GM12878 (cell line): ENCODE results near the gene ETFRF1. TPM values are rescaled to one million over a fixed set of nuclear protein-coding genes. Genes with fewer than 3 reads are reported as not detected.

Source experiments
- ATAC-seq: fragments of 200-7000 bp; cut with Tn5 transposase; 3 replicates; pipeline ENCODE4 v1.9.1; 2020; ENCODE audit warnings: mild to moderate bottlenecking, moderate library complexity
- BruUV-seq: library from RNA; stranded (reverse); fragments of 400-500 nt; replicated peaks from 2 replicates; lab custom pipeline; 2021; lab: Mats Ljungman, UMichigan
- CTCF ChIA-PET: fragments of 300-600 bp; sonication (Branson Sonifier 250); formaldehyde crosslinking; extraction: SDS; loops from one replicate; lab custom pipeline; 2021; ENCODE audit warnings: inconsistent platforms; lab: Yijun Ruan, JAX
- POLR2A ChIA-PET: fragments of 350-600 bp; formaldehyde crosslinking; extraction: SDS; loops from one replicate; lab custom pipeline; 2021; ENCODE audit warnings: inconsistent platforms; lab: Charles Lee
- RAD21 ChIA-PET: fragments of 300-600 bp; sonication (Branson Sonifier 250); formaldehyde crosslinking; loops from one replicate; lab custom pipeline; 2023; ENCODE audit warnings: antibody characterized with exemption; ENCODE audit not compliant: unreplicated experiment; lab: Charles Lee
- SMC1A ChIA-PET: fragments of 300-600 bp; sonication (Branson Sonifier 250); formaldehyde crosslinking; loops from one replicate; lab custom pipeline; 2023; ENCODE audit not compliant: unreplicated experiment, uncharacterized antibody; lab: Charles Lee
- DNase-seq: peaks from one replicate; pipeline ENCODE4 v3.0.0-alpha.2; 2011; ENCODE audit warnings: low read depth, low spot score
- FAIRE-seq: peaks from 3 replicates; lab custom pipeline; 2011; peaks lifted over from hg19 to GRCh38; lab: Jason Lieb, UNC
- H2AFZ ChIP-seq: 2 replicates; pipeline ENCODE4 v1.6.0; 2011; ENCODE audit warnings: low read depth, low read length, control low read depth; ENCODE audit not compliant: control insufficient read depth
- H3K27ac ChIP-seq: 2 replicates; pipeline ENCODE4 v1.5.1; 2011; ENCODE audit warnings: control low read depth; ENCODE audit not compliant: control insufficient read depth, insufficient read depth
- H3K27me3 ChIP-seq, 2 experiments: replicated peaks in 1 of 2; 2 replicates each; pipeline versions ENCODE4 v1.6.0 to v1.6.1; 2011; ENCODE audit warnings: low read length in 1 of 2; ENCODE audit not compliant: control insufficient read depth in 2 of 2, insufficient read depth in 2 of 2
- H3K36me3 ChIP-seq, 2 experiments: 2 replicates each; pipeline ENCODE4 v1.5.1; 2011; ENCODE audit warnings: low read length in 1 of 2; ENCODE audit not compliant: control insufficient read depth in 2 of 2, insufficient read depth in 2 of 2
- H3K4me1 ChIP-seq: 2 replicates; pipeline ENCODE4 v1.6.1; 2011; ENCODE audit warnings: mild to moderate bottlenecking, low read length, moderate library complexity, mixed read lengths; ENCODE audit not compliant: control insufficient read depth, insufficient read depth
- H3K4me2 ChIP-seq: 2 replicates; pipeline ENCODE4 v1.6.0; 2011; ENCODE audit warnings: control low read depth; ENCODE audit not compliant: control insufficient read depth, insufficient read depth
- H3K4me3 ChIP-seq: fragments of 200-600 bp; sonication (generic); 2 replicates; pipeline ENCODE4 v1.5.1; 2016
- H3K79me2 ChIP-seq: 2 replicates; pipeline ENCODE4 v1.6.0; 2011; ENCODE audit warnings: low read length; ENCODE audit not compliant: control insufficient read depth, insufficient read depth
- H3K9ac ChIP-seq: 2 replicates; pipeline ENCODE4 v1.8.0; 2011; ENCODE audit warnings: low read length, control low read depth, mixed read lengths; ENCODE audit not compliant: control insufficient read depth, insufficient read depth
- H3K9me3 ChIP-seq: replicated peaks from 3 replicates; pipeline ENCODE4 v1.5.1; 2011; ENCODE audit warnings: mild to moderate bottlenecking, low read length; ENCODE audit not compliant: control insufficient read depth, insufficient read depth
- H4K20me1 ChIP-seq: 2 replicates; pipeline ENCODE4 v1.6.0; 2011; ENCODE audit not compliant: control insufficient read depth, insufficient read depth
- CBX3 ChIP-seq: fragments of 200-600 bp; sonication (generic); IDR thresholded peaks from 2 replicates; pipeline ENCODE4 v1.6.1; 2016; ENCODE audit warnings: low read depth, borderline replicate concordance
- CEBPB ChIP-seq, 2 experiments: fragments of 150-350 bp in 1 of 2; IDR thresholded peaks; 2 replicates each; pipeline ENCODE4 v1.6.1; 2012 to 2014; ENCODE audit warnings: low read depth in 2 of 2, low read length in 2 of 2, borderline replicate concordance in 1 of 2, inconsistent platforms in 1 of 2
- CHD4 ChIP-seq: fragments of 200-600 bp; sonication (generic); IDR thresholded peaks from 2 replicates; pipeline ENCODE4 v1.6.1; 2016; ENCODE audit warnings: mild to moderate bottlenecking
- GATAD2B ChIP-seq: fragments of 450-650 bp; conservative IDR thresholded peaks from 2 replicates; pipeline ENCODE4 v1.6.1; 2017; ENCODE audit warnings: low read depth, mild to moderate bottlenecking, moderate library complexity
- JUND ChIP-seq: IDR thresholded peaks from 2 replicates; pipeline ENCODE4 v1.6.1; 2012; ENCODE audit warnings: low read depth, mild to moderate bottlenecking, low read length, improper control_type of control experiment, moderate library complexity
- MTA2 ChIP-seq: fragments of 450-650 bp; IDR thresholded peaks from 2 replicates; pipeline ENCODE4 v1.6.1; 2016; ENCODE audit warnings: low read depth, mild to moderate bottlenecking, moderate library complexity
- MYC ChIP-seq: IDR thresholded peaks from 2 replicates; pipeline ENCODE4 v1.6.1; 2011; ENCODE audit warnings: mild to moderate bottlenecking, low read length, moderate library complexity, inconsistent platforms; ENCODE audit not compliant: insufficient read depth, insufficient replicate concordance, insufficient read length, severe bottlenecking
- NR2C1 ChIP-seq: fragments of 450-650 bp; IDR thresholded peaks from 2 replicates; pipeline ENCODE4 v1.6.1; 2017; ENCODE audit warnings: antibody characterized with exemption, mild to moderate bottlenecking, moderate library complexity
- PAX5 ChIP-seq: IDR thresholded peaks from 2 replicates; pipeline ENCODE4 v1.6.1; 2011; ENCODE audit warnings: low read depth, low read length, borderline replicate concordance
- POLR2AphosphoS5 ChIP-seq: IDR thresholded peaks from 2 replicates; pipeline ENCODE4 v1.6.1; 2011; ENCODE audit warnings: mild to moderate bottlenecking, low read length, inconsistent platforms
- RB1 ChIP-seq: fragments of 450-650 bp; formaldehyde crosslinking; IDR thresholded peaks from 2 replicates; pipeline ENCODE4 v1.6.1; 2017; ENCODE audit warnings: mild to moderate bottlenecking, borderline replicate concordance
- RCOR1 ChIP-seq: conservative IDR thresholded peaks from 2 replicates; pipeline ENCODE4 v1.6.1; 2012; ENCODE audit warnings: low read depth, low read length, improper control_type of control experiment
- RELA ChIP-seq: fragments of 450-650 bp; IDR thresholded peaks from 2 replicates; pipeline ENCODE4 v1.8.0; 2014; ENCODE audit warnings: borderline replicate concordance; ENCODE audit not compliant: partially characterized antibody
- SKIL ChIP-seq: fragments of 450-650 bp; IDR thresholded peaks from 2 replicates; pipeline ENCODE4 v1.6.1; 2017; ENCODE audit warnings: mild to moderate bottlenecking, low read depth, inconsistent platforms; ENCODE audit not compliant: poor library complexity, severe bottlenecking
- SUZ12 ChIP-seq: fragments of 200-600 bp; sonication (generic); IDR thresholded peaks from one replicate; pipeline ENCODE4 v1.6.1; 2018; ENCODE audit warnings: antibody characterized with exemption, mild to moderate bottlenecking; ENCODE audit not compliant: unreplicated experiment
- TARDBP ChIP-seq: IDR thresholded peaks from 2 replicates; pipeline ENCODE4 v1.6.1; 2016; ENCODE audit warnings: borderline replicate concordance
- YBX1 ChIP-seq: fragments of 450-650 bp; IDR thresholded peaks from 2 replicates; pipeline ENCODE4 v1.6.1; 2016; ENCODE audit warnings: antibody characterized with exemption
- ZBED1 ChIP-seq: IDR thresholded peaks from 2 replicates; pipeline ENCODE4 v1.6.1; 2016; ENCODE audit warnings: borderline replicate concordance
- WGBS: methylation state at CpG from one replicate; pipeline ENCODE4 v1.1.6; 2016; ENCODE audit warnings: low lambda C conversion rate; ENCODE audit not compliant: insufficient replicate concordance, insufficient coverage; ENCODE audit errors: missing lambda C conversion rate; 5-methylcytosine and 5-hydroxymethylcytosine counted together
- in situ Hi-C: fragments of 300-500 bp; cut with MboI; formaldehyde crosslinking; loops from 9 replicates; pipeline ENCODE4 v1.14.3; 2018; ENCODE audit warnings: mixed read lengths
- intact Hi-C: fragments of 100-400 bp; cut with micrococcal nuclease; formaldehyde crosslinking; loops from one replicate; pipeline ENCODE4 v1.14.2; 2022; ENCODE audit not compliant: unreplicated experiment
- polyA plus RNA-seq, 11 experiments: library from polyadenylated mRNA; depleted of rRNA in 4 of 11; unstranded in 6 of 11; stranded (reverse) in 5 of 11; fragments of >200 nt; fragmentation: Nextera tagmentation in 4 of 11; fragmentation: Illumina TruSeq in 1 of 11; extraction: Ambion mirVana in 4 of 11; extraction: Trizol in 1 of 11; gene quantifications; 1 replicate in 1 of 11; 2 replicates in 10 of 11; pipeline versions ENCODE4 v1.2.1 to v1.2.3, GENCODE V29; 2011 to 2016; ENCODE audit warnings: inconsistent platforms in 2 of 11, missing spikeins in 2 of 11, low read depth in 1 of 11
- total RNA-seq, 4 experiments: library from RNA; depleted of rRNA in 3 of 4; stranded (reverse); fragments of >200 nt in 3 of 4; fragmentation: Illumina TruSeq in 1 of 4; extraction: Trizol in 1 of 4; gene quantifications; 2 replicates each; pipeline versions ENCODE4 v1.2.1 to v1.2.3, GENCODE V29; 2013 to 2021
- TF ChIP-seq, protein P1 (sequence below): fragments of 450-650 bp; formaldehyde crosslinking; IDR thresholded peaks from 2 replicates; pipeline ENCODE4 v1.5.0; 2022; ENCODE audit warnings: mild to moderate bottlenecking, missing genetic modification characterization

The ETFRF1 gene
- total and polyA plus RNA-seq, 10 of the 15 experiments (the other 5 are each of a cell fraction or from before 2014, with no cell fraction given) = 9.9 to 59.6 (median 26.2) TPM

DNA sequence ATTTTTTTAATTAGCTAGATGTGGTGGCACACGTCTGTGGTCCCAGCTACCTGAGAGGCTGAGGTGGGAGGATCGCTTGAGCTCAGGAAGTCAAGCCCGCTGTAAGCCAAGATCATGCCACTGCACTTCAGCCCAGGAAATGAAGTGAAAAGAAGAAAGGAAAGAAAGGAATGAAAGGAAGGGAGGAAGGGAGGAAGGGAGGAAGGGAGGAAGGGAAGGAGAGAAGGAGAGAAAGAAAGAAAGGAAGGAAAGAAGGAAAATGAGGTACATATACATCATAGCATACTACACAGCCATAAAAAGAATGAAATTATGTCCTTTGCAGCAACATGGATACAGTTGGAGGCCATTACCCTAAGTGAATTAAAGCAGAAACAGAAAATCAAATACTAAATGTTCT is 12.3 kb upstream of the ETFRF1 start (continued):
- TF ChIP-seq, protein P1, sequence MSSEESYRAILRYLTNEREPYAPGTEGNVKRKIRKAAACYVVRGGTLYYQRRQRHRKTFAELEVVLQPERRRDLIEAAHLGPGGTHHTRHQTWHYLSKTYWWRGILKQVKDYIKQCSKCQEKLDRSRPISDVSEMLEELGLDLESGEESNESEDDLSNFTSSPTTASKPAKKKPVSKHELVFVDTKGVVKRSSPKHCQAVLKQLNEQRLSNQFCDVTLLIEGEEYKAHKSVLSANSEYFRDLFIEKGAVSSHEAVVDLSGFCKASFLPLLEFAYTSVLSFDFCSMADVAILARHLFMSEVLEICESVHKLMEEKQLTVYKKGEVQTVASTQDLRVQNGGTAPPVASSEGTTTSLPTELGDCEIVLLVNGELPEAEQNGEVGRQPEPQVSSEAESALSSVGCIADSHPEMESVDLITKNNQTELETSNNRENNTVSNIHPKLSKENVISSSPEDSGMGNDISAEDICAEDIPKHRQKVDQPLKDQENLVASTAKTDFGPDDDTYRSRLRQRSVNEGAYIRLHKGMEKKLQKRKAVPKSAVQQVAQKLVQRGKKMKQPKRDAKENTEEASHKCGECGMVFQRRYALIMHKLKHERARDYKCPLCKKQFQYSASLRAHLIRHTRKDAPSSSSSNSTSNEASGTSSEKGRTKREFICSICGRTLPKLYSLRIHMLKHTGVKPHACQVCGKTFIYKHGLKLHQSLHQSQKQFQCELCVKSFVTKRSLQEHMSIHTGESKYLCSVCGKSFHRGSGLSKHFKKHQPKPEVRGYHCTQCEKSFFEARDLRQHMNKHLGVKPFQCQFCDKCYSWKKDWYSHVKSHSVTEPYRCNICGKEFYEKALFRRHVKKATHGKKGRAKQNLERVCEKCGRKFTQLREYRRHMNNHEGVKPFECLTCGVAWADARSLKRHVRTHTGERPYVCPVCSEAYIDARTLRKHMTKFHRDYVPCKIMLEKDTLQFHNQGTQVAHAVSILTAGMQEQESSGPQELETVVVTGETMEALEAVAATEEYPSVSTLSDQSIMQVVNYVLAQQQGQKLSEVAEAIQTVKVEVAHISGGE (CRISPR knock-in tag) = no peak
- TF ChIP-seq CBX3 = no peak
- TF ChIP-seq MYC = no peak
- TF ChIP-seq RB1 = no peak
- no peak for TF ChIP-seq JUND
- no peak for TF ChIP-seq CEBPB (IDR thresholded peaks at IDR 0.05; ENCODE audit: borderline replicate concordance in 1 of 2, low read depth in 2 of 2, low read length in 2 of 2)

DNA sequence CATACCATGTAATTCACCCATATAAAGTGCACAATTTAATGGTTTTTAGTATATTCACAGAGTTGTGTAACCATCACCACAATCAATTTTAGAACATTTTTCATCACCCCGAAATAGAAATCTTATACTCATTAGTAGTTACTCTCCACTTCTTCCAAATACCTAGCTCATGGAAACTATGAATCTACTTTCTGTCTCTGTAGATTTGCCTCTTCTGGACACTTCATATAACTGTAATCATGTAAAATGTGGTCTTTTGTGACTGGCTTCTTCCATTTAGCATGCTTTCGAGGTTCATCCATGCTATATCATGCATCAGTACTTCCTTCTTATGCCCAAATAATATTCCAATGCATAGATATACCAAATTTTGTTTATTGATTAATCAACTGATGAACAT is 10.9 kb upstream of the ETFRF1 start:
- Histone ChIP-seq H4K20me1 (no peaks in the 10 kb centered on the region), H3K79me2 (no peaks in the 10 kb centered on the region), H3K9me3 (no peaks in the 10 kb centered on the region), H3K4me2 (no peak overlapping the region), H3K9ac (no peak overlapping the region), H3K4me1 (peaks cover 10% of the 10 kb centered on the region), H3K36me3 (no peaks in the 10 kb centered on the region), H3K27ac (no peak overlapping the region), H3K4me3 (no peak overlapping the region), H2AFZ (no peak overlapping the region), H3K27me3 (no peaks in the 10 kb centered on the region)
- CTCF ChIA-PET = interaction anchor here (0.6 to 1.6 kb wide), 3 partner anchors 11 to 330 kb away, joined by 3 to 6 read pairs (median 3); partner anchors contain the start of genes DNAI7 and ETFRF1
- intact Hi-C loops (no loop called here), in situ Hi-C loops (no loop called here)
- no TSS peak for BruUV-seq
- RAD21 ChIA-PET = interaction anchor here (1.4 to 1.5 kb wide), 2 partner anchors 181 to 203 kb away, joined by 4 read pairs; no protein-coding TSS in a partner anchor
- SMC1A ChIA-PET = interaction anchor here (0.7 to 1.8 kb wide), 4 partner anchors 11 to 1041 kb away, joined by 3 to 4 read pairs (median 3); partner anchors contain the start of genes DNAI7 and ETFRF1
- FAIRE-seq (no peak), DNase-seq (no peak), ATAC-seq (no peak)
- 13% methylated on average over 2 of the region's 2 CpGs for WGBS
- POLR2A ChIA-PET = interaction anchor here (0.5 kb wide), 1 partner anchor 13 kb away, joined by 3 read pairs; no protein-coding TSS in a partner anchor
- TF ChIP-seq RCOR1 (no peak), RELA (no peak), POLR2AphosphoS5 (no peak), SUZ12 (no peak), ZBED1 (no peak), GATAD2B (no peak), NR2C1 (no peak), MTA2 (no peak), CHD4 (no peak), CEBPB (IDR thresholded peaks at IDR 0.05; ENCODE audit: borderline replicate concordance in 1 of 2, low read depth in 2 of 2, low read length in 2 of 2) (no peak), TARDBP (no peak), YBX1 (no peak), SKIL (no peak), PAX5 (no peak)
